CD4-positive, CD25-positive, alpha-beta regulatory T cell (primary cell): ENCODE measurements around the gene MEF2D. TPM values are rescaled to one million over a fixed set of nuclear protein-coding genes. Genes with fewer than 3 reads are reported as not detected.

Experiments
- ATAC-seq, 2 donors: fragments of 150-1000 bp; cut with Tn5 transposase; one replicate each; pipeline ENCODE4 v1.10.0; 2021; ENCODE audit warnings: low read depth in 2 of 2, moderate number of reproducible peaks in 2 of 2, moderate library complexity in 1 of 2
- DNase-seq, 3 donors: peaks; one replicate each; pipeline versions ENCODE4 v3.0.0 to v3.0.0-alpha.2; 2012 to 2022; ENCODE audit warnings: mixed read lengths in 1 of 3
- H3K27ac ChIP-seq: one replicate; pipeline ENCODE4 v1.7.0; 2013; ENCODE audit warnings: mild to moderate bottlenecking, low read length; ENCODE audit not compliant: insufficient read depth, poor library complexity, severe bottlenecking
- H3K27me3 ChIP-seq: one replicate; pipeline ENCODE4 v1.7.0; 2013; ENCODE audit warnings: low read length; ENCODE audit not compliant: control insufficient read depth, insufficient read depth
- H3K36me3 ChIP-seq: one replicate; pipeline ENCODE4 v1.7.0; 2013; ENCODE audit warnings: mild to moderate bottlenecking, low read length, moderate library complexity; ENCODE audit not compliant: control insufficient read depth, insufficient read depth
- H3K4me1 ChIP-seq: 2 replicates; pipeline ENCODE4 v1.7.0; 2013; ENCODE audit warnings: mild to moderate bottlenecking, low read length; ENCODE audit not compliant: insufficient read depth, control insufficient read depth, poor library complexity, severe bottlenecking
- H3K4me3 ChIP-seq: one replicate; pipeline ENCODE4 v1.7.0; 2013; ENCODE audit warnings: low read depth, mild to moderate bottlenecking, low read length, moderate library complexity
- H3K9me3 ChIP-seq, 2 experiments: 1 replicate in 1 of 2; 2 replicates in 1 of 2; pipeline ENCODE4 v1.7.0; 2013; ENCODE audit warnings: low read length in 2 of 2, mild to moderate bottlenecking in 1 of 2, moderate library complexity in 1 of 2; ENCODE audit not compliant: control insufficient read depth in 2 of 2
- H3K27ac Mint-ChIP-seq, 3 donors: one replicate each; pipeline ENCODE4 v1.8.0; 2020 to 2022; ENCODE audit warnings: mild to moderate bottlenecking in 3 of 3, mixed read lengths in 3 of 3, moderate library complexity in 2 of 3
- H3K27me3 Mint-ChIP-seq: one replicate; pipeline ENCODE4 v1.8.0; 2022; ENCODE audit warnings: mild to moderate bottlenecking, mixed read lengths
- H3K36me3 Mint-ChIP-seq: one replicate; pipeline ENCODE4 v1.8.0; 2020; ENCODE audit warnings: mixed read lengths
- H3K4me1 Mint-ChIP-seq, 4 donors: one replicate each; pipeline ENCODE4 v1.8.0; 2020 to 2022; ENCODE audit warnings: mixed read lengths in 4 of 4, mild to moderate bottlenecking in 1 of 4
- H3K4me3 Mint-ChIP-seq, 4 donors: one replicate each; pipeline ENCODE4 v1.8.0; 2020 to 2022; ENCODE audit warnings: mild to moderate bottlenecking in 4 of 4, mixed read lengths in 4 of 4, moderate library complexity in 3 of 4
- H3K9me3 Mint-ChIP-seq, 7 donors: one replicate each; pipeline ENCODE4 v1.8.0; 2020 to 2022; ENCODE audit warnings: mixed read lengths in 7 of 7, mild to moderate bottlenecking in 3 of 7, moderate library complexity in 2 of 7
- polyA plus RNA-seq, 4 donors: library from polyadenylated mRNA; unstranded; fragments of 300-500 nt; fragmentation: Illumina TruSeq; gene quantifications; one replicate each; pipeline ENCODE4 v1.2.3, GENCODE V29; 2021
- total RNA-seq: library from RNA; stranded (reverse); gene quantifications from one replicate; pipeline ENCODE4 v1.2.3, GENCODE V29; 2022

MEF2D gene
- total and polyA plus RNA-seq, 5 donors from 2014 or later = 4.6 to 186 (median 7.0) TPM

DNA sequence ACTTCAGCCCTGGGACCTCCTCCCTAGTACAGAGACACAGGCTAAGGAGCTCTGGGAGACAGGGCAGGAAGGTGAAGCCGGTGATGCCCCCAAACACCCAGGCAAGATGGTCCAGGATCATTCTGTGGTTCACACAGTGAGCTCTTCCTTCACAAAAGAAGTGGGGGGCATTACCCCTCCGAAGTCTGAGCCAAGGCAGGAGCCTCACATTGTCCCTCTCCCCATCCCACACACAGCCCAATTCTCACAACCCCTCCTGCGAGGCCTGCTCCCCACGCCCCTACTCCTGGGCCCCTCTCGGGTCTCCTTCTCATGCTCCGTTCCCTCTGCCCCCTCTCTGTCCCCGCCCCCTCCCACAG lies 10.7 kb downstream of the MEF2D start:
- DNase-seq = no peak
- Mint-ChIP-seq H3K27ac (peak overlapping the region; percentile 89 to 98 (median 96)), H3K27me3 (no peaks in the 10 kb centered on the region), H3K36me3 (peaks cover 7% of the 10 kb centered on the region), H3K4me1 (peaks cover 21 to 97% (median 75%) of the 10 kb centered on the region in 4 donors), H3K4me3 (peak overlapping the region; percentile 65 to 91 (median 80)), H3K9me3 (no peaks in the 10 kb centered on the region)
- H3K27ac ChIP-seq = peak overlapping the region; percentile 71
- peaks cover 7% of the 10 kb centered on the region for H3K36me3 ChIP-seq
- no peaks in the 10 kb centered on the region for H3K27me3 ChIP-seq
- no peaks in the 10 kb centered on the region for H3K9me3 ChIP-seq
- peak overlapping the region; percentile 61 for H3K4me3 ChIP-seq
- peaks cover 100% of the 10 kb centered on the region for H3K4me1 ChIP-seq
- no peak for ATAC-seq

DNA sequence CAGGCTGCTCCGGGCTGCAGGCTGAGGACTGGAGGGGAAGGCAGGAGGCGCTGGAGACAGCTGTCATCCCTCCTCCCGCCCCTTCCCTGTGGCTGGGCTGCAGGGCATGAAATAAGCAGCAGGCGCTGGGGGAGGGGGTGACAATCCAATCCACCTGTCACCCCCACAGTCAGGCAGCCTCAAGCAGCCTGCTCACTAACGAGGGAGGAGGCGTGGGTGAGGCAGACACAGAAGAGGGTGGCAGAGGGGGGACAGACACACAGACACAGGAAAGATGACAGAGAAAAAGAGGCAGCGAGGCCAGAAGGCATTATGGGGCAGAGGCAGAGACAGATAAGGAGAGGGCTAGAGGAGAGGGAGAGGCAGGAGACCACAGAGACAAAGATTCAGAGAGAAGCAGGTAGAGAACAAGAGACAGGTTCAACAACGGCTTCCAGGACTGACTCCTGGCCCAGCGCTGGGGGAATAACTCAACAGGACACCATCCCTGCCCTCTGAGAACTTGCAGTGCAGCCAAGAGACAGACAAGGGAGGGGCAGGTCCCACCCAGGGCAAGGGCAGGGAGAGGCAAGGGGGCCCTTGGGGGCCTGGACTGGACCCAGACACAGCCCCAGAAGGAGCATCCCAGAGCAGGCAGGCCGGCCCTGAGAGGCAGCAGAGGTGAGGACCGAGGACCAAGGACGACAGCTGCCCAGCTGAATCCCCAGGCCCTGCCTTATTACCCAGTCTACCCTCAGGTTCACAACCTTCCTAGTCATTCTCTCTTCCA lies 11.2 kb downstream of the MEF2D start:
- H3K27me3 Mint-ChIP-seq = no peaks in the 10 kb centered on the region
- peak overlapping the region; percentile 61 for H3K4me3 ChIP-seq
- peak; percentile 54 to 56 for ATAC-seq
- H3K4me3 Mint-ChIP-seq = peak overlapping the region; percentile 65 to 91 (median 80)
- DNase-seq = peak in 1 of 3 donors; percentile 57
- no peaks in the 10 kb centered on the region for H3K9me3 Mint-ChIP-seq
- peak overlapping the region; percentile 71 for H3K27ac ChIP-seq
- H3K9me3 ChIP-seq = no peaks in the 10 kb centered on the region
- H3K36me3 ChIP-seq = peaks cover 3% of the 10 kb centered on the region
- peak overlapping the region; percentile 89 to 98 (median 96) for H3K27ac Mint-ChIP-seq
- H3K27me3 ChIP-seq = no peaks in the 10 kb centered on the region
- H3K4me1 Mint-ChIP-seq = peaks cover 20 to 97% (median 77%) of the 10 kb centered on the region in 4 donors
- H3K36me3 Mint-ChIP-seq = peaks cover 7% of the 10 kb centered on the region
- H3K4me1 ChIP-seq = peaks cover 100% of the 10 kb centered on the region

DNA sequence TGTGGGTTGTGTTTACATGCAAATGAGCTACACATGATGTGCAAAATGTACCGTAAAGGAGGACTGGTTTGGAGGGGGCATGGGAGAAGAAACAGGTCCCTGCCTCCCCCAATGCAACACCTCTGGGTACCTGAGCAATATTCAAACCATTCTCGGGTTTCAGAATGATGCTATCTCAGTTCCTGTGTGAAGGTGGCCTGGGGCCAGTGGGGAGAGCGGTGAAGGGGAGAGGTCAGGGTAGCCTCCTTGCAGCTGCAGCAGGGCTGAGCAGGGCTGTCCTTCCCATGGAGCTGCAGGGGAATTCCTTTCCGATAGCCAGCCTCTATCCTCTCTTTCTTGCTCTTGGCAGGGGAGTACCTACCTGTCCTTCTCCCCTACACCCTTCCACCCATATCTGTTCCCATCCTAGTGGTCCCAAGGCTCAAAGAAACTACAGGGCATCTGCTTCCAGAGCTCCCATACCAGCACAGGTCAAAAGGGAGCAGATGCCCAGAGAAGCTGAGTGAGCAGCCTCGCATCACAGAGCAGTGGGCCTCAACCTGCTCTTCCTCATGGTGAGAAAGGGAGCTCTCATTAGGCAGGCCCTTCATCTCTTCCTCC lies 11.9 kb downstream of the MEF2D start:
- Histone ChIP-seq H3K27ac (peak overlapping the region; percentile 71), H3K4me1 (peaks cover 100% of the 10 kb centered on the region), H3K4me3 (peak overlapping the region; percentile 61), H3K27me3 (no peaks in the 10 kb centered on the region), H3K36me3 (peaks cover 5% of the 10 kb centered on the region), H3K9me3 (no peaks in the 10 kb centered on the region)
- DNase-seq (peak in 1 of 3 donors; percentile 42), ATAC-seq (peak in 1 of 2 donors; percentile 17)
- no peaks in the 10 kb centered on the region for H3K27me3 Mint-ChIP-seq
- peaks cover 7% of the 10 kb centered on the region for H3K36me3 Mint-ChIP-seq
- H3K9me3 Mint-ChIP-seq = no peaks in the 10 kb centered on the region
- H3K4me1 Mint-ChIP-seq = peaks cover 20 to 97% (median 77%) of the 10 kb centered on the region in 4 donors
- peak overlapping the region; percentile 18 to 96 (median 89) for H3K27ac Mint-ChIP-seq
- H3K4me3 Mint-ChIP-seq = peak overlapping the region; percentile 65 to 82 (median 80)

- Mint-ChIP-seq H3K27ac (peak overlapping the region; percentile 89 to 98 (median 96)), H3K36me3 (peaks cover 7% of the 10 kb centered on the region), H3K4me3 (peak overlapping the region; percentile 65 to 89 (median 80)), H3K9me3 (no peaks in the 10 kb centered on the region), H3K27me3 (no peaks in the 10 kb centered on the region), H3K4me1 (peaks cover 20 to 97% (median 74%) of the 10 kb centered on the region in 4 donors)
- no peaks in the 10 kb centered on the region for H3K27me3 ChIP-seq
- H3K4me1 ChIP-seq = peaks cover 97% of the 10 kb centered on the region
- no peaks in the 10 kb centered on the region for H3K9me3 ChIP-seq
- H3K36me3 ChIP-seq = peaks cover 13% of the 10 kb centered on the region
- H3K27ac ChIP-seq = peak overlapping the region; percentile 71
- H3K4me3 ChIP-seq = peak overlapping the region; percentile 61
- ATAC-seq = peak; percentile 43 to 54
- DNase-seq = peak in 1 of 3 donors; percentile 32
Measured at GRCh38 chr1:156487862-156488261, 12.7 kb downstream of the MEF2D start.

- Histone ChIP-seq H3K27ac (peak overlapping the region; percentile 71), H3K27me3 (no peaks in the 10 kb centered on the region), H3K4me1 (peaks cover 90% of the 10 kb centered on the region), H3K9me3 (no peaks in the 10 kb centered on the region), H3K36me3 (peaks cover 24% of the 10 kb centered on the region), H3K4me3 (no peak overlapping the region)
- Mint-ChIP-seq H3K27me3 (no peaks in the 10 kb centered on the region), H3K4me3 (peak overlapping the region in 3 of 4 donors; percentile 7 to 89 (median 65)), H3K9me3 (no peaks in the 10 kb centered on the region), H3K27ac (peak overlapping the region; percentile 89 to 98 (median 96)), H3K4me1 (peaks cover 21 to 97% (median 71%) of the 10 kb centered on the region in 4 donors), H3K36me3 (peaks cover 9% of the 10 kb centered on the region)
- no peak for ATAC-seq
- no peak for DNase-seq
Measured at GRCh38 chr1:156486421-156487344, 13.9 kb downstream of the MEF2D start.

DNA sequence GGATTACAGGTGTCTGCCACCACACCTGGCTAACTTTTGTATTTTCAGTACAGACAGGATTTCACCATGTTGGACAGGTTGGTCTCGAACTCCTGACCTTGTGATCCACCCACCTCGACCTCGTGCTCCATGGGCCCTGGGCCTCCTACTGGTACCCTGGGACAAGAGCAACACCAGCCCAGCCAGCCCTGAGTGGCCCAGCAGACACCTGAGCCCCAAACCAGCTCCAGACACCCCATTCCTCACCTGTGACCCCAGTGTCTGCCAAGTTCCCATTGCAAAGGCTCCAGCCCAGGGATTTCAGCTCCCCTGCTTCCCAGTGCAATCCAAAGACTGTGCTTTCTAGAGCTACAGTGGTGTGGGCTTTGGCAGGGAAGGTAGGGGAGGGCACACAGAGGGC lies 14.6 kb downstream of the MEF2D start:
- no peaks in the 10 kb centered on the region for H3K27me3 Mint-ChIP-seq
- Histone ChIP-seq H3K9me3 (no peaks in the 10 kb centered on the region), H3K27ac (peak overlapping the region; percentile 71), H3K4me1 (peaks cover 90% of the 10 kb centered on the region), H3K27me3 (no peaks in the 10 kb centered on the region), H3K36me3 (peaks cover 31% of the 10 kb centered on the region), H3K4me3 (no peak overlapping the region)
- ATAC-seq = no peak
- peaks cover 16% of the 10 kb centered on the region for H3K36me3 Mint-ChIP-seq
- peak overlapping the region in 3 of 4 donors; percentile 7 to 65 (median 33) for H3K4me3 Mint-ChIP-seq
- H3K27ac Mint-ChIP-seq = peak overlapping the region in 2 of 3 donors; percentile 59 to 89
- H3K4me1 Mint-ChIP-seq = peaks cover 23 to 97% (median 71%) of the 10 kb centered on the region in 4 donors
- DNase-seq = no peak
- H3K9me3 Mint-ChIP-seq = no peaks in the 10 kb centered on the region

GRCh38 chr1:156484480-156485058 lies 16.0 kb downstream of the MEF2D start:
- peaks cover 25% of the 10 kb centered on the region for H3K36me3 Mint-ChIP-seq
- H3K27me3 Mint-ChIP-seq = no peaks in the 10 kb centered on the region
- Histone ChIP-seq H3K4me3 (no peak overlapping the region), H3K9me3 (no peaks in the 10 kb centered on the region), H3K27me3 (no peaks in the 10 kb centered on the region), H3K27ac (peak overlapping the region; percentile 19), H3K4me1 (peaks cover 83% of the 10 kb centered on the region), H3K36me3 (peaks cover 41% of the 10 kb centered on the region)
- peak overlapping the region in 1 of 4 donors; percentile 4 for H3K4me3 Mint-ChIP-seq
- H3K4me1 Mint-ChIP-seq = peaks cover 19 to 93% (median 67%) of the 10 kb centered on the region in 4 donors
- ATAC-seq = no peak
- peak overlapping the region; percentile 38 to 81 (median 60) for H3K27ac Mint-ChIP-seq
- H3K9me3 Mint-ChIP-seq = peaks cover 0 to 2% (median 0%) of the 10 kb centered on the region in 7 donors
- no peak for DNase-seq
